ENCODE results near the gene GRIN1. TPM values are rescaled to one million over a fixed set of nuclear protein-coding genes. Genes with fewer than 3 reads are reported as not detected.

The GRIN1 gene
- polyA plus RNA-seq, 4 donors: 0.04 to 0.12 TPM; not detected in 2

DNA sequence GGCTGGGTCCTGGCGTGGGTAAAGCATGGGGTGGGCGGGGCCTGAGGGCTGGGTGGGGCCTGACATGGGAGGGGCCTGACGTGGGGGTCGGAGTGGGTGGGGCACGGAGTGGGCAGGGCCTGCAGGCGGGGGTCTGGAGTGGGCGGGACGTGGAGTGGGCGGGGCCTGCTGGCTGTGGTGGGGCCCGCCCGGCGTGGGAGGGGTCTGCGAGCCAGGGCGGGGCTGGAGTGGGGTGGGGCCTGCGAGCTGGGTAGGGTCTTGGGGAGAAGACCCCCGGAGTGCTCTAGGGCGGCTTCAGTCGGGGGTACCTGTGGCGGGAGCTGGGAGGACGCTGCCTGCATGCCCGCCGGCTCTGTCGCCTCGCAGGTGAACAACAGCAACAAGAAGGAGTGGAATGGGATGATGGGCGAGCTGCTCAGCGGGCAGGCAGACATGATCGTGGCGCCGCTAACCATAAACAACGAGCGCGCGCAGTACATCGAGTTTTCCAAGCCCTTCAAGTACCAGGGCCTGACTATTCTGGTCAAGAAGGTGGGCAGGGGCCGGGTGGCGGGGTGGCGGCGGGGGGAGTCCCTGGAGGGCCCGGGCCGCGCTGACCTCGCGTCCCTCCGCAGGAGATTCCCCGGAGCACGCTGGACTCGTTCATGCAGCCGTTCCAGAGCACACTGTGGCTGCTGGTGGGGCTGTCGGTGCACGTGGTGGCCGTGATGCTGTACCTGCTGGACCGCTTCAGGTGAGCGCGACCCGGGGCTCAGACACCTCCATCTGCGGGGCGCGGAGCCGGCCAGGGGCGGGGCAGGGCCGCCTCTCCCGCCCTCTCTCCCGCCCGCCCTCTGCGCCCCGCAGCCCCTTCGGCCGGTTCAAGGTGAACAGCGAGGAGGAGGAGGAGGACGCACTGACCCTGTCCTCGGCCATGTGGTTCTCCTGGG is 22.9 kb downstream of the GRIN1 start:
- DNase-seq (ENCODE audit: low read depth in 4 of 4, low spot score in 3 of 4): no peak

GRCh38 chr9:137162505-137163364 is 23.8 kb downstream of the GRIN1 start:
- DNase-seq (ENCODE audit: low read depth in 4 of 4, low spot score in 3 of 4): no peak

DNA sequence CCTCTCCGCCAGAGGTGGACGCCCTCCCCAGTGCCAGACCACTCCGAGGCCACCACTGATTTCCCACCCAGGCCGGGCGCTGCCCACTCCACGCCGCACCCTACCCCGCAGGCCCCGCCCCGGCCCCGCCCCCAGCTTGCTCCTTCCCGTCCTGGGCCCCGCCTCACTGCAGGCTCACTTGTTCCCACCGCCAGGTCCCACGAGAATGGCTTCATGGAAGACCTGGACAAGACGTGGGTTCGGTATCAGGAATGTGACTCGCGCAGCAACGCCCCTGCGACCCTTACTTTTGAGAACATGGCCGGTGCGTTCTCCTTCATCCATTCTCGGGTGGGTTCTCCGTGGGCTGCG is 24.4 kb downstream of the GRIN1 start:
- no peak for DNase-seq (ENCODE audit: low read depth in 4 of 4, low spot score in 3 of 4)

DNA sequence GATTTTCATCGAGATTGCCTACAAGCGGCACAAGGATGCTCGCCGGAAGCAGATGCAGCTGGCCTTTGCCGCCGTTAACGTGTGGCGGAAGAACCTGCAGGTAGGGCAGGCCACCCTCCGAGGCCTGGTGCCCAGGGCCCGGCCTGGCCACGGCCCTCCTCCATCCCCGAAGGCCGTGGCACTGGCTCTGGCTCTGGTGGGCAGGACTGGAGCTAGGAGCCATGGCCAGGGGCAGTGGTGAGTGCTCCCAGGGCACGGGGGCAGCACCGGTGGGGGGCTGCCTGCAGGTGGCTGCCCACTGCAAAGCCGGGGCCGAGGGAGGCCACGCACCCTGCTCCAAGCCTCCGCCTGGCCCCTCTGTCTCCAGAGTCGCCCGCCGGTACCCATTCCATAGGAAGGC is 24.9 kb downstream of the GRIN1 start:
- no peak for DNase-seq (ENCODE audit: low read depth in 4 of 4, low spot score in 3 of 4)

- no peak for DNase-seq (ENCODE audit: low read depth in 4 of 4, low spot score in 3 of 4)
These were observed 25.7 kb downstream of the GRIN1 start for GRCh38 chr9:137164370-137165249.

DNA sequence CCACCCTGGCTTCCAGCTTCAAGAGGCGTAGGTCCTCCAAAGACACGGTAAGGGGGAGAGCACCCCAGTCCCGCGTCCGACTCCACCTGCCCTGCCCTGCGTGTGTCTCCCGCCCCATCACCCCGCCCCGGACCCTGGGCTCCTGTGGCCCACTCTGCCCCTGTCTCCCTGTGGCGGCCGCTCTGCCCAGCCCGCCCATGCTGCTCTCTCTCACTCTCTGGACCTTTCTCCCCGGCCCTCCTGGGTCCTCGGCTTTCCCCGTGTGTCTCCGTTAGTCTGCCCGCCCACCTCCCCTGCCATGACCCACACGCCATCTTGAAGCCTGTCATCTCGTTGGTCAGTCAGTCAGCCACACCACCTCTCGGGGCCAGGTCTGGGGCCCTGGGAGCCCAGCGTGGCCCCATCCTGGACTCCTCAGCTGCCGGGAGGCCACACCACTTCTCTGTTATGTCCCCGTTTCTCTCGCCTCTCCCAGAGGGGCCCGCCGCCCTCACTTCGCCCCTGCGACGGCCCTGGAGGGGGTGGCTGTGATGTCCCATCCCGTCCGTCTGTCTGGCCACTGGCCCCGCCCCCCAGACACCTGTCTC is 26.4 kb downstream of the GRIN1 start:
- no peak for DNase-seq (ENCODE audit: low read depth in 4 of 4, low spot score in 3 of 4)

GRCh38 chr9:137166380-137167229 is 27.7 kb downstream of the GRIN1 start:
- DNase-seq (ENCODE audit: low read depth in 4 of 4, low spot score in 3 of 4): no peak

- DNase-seq (ENCODE audit: low read depth in 4 of 4, low spot score in 3 of 4): no peak
These were observed 28.4 kb downstream of the GRIN1 start for GRCh38 chr9:137167277-137167746.

- DNase-seq (ENCODE audit: low read depth in 4 of 4, low spot score in 3 of 4): no peak
These were observed 29.0 kb downstream of the GRIN1 start for GRCh38 chr9:137167747-137168572.

DNA sequence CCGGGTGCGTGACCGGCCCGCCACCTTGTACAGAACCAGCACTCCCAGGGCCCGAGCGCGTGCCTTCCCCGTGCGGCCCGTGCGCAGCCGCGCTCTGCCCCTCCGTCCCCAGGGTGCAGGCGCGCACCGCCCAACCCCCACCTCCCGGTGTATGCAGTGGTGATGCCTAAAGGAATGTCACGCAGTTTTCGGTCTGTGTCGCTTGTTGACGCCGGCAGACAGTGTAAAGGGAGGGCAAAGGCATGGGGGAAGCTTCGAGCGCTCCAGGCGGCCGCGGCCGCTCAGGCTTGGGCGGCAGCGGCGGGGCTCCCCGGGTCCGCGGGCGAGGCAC is 29.6 kb downstream of the GRIN1 start:
- DNase-seq (ENCODE audit: low read depth in 4 of 4, low spot score in 3 of 4): no peak

- peak in 2 of 4 donors; percentile 16 to 49 for DNase-seq (ENCODE audit: low read depth in 4 of 4, low spot score in 3 of 4)
These were observed 30.2 kb downstream of the GRIN1 start for GRCh38 chr9:137168904-137169856.

- DNase-seq (ENCODE audit: low read depth in 4 of 4, low spot score in 3 of 4): no peak
These were observed 31.0 kb downstream of the GRIN1 start, which contains the start of gene LRRC26 for GRCh38 chr9:137169896-137170358. Gene LRRC26 (minus strand): TSS chr9:137170051. CDS start chr9:137169943, 108 bp downstream.

GRCh38 chr9:137170486-137171148 is 31.7 kb downstream of the GRIN1 start:
- DNase-seq (ENCODE audit: low read depth in 4 of 4, low spot score in 3 of 4): no peak

DNA sequence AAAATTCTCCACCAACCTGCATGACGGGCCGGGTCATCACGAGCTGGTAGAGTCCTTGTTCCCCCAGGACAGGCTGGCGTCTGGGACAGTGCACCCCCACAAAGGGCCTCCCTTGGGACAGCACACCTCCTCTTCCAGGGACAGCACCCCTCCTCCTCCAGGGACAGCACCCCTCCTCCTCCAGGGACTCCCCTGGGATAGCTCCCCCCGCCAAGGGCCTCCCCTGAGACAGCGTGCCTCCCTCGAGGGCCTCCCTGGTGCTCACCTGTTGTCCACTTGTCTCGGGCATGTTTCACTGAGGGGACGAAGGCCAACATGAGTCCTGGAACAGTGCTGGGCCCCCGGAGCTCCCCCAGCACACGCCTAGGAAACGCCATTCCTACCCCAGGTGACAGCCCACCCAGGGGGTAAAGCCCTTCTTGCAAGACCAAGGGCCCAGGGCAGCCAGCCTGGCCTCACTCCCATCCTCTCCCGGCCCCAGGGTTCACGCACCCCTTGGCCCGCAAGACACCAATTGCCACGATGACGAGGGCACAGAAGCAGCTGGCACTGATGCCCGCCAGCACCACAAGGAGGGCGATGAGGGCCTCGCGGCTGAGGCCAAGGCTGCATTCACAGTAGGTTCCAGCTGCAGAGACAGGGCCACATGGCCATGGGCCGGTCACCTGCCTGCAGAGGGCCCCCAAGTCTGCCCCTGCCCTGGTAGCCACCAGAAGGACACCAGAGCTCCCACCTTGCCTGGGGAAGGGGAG is 32.4 kb downstream of the GRIN1 start:
- DNase-seq (ENCODE audit: low read depth in 4 of 4, low spot score in 3 of 4): no peak

DNA sequence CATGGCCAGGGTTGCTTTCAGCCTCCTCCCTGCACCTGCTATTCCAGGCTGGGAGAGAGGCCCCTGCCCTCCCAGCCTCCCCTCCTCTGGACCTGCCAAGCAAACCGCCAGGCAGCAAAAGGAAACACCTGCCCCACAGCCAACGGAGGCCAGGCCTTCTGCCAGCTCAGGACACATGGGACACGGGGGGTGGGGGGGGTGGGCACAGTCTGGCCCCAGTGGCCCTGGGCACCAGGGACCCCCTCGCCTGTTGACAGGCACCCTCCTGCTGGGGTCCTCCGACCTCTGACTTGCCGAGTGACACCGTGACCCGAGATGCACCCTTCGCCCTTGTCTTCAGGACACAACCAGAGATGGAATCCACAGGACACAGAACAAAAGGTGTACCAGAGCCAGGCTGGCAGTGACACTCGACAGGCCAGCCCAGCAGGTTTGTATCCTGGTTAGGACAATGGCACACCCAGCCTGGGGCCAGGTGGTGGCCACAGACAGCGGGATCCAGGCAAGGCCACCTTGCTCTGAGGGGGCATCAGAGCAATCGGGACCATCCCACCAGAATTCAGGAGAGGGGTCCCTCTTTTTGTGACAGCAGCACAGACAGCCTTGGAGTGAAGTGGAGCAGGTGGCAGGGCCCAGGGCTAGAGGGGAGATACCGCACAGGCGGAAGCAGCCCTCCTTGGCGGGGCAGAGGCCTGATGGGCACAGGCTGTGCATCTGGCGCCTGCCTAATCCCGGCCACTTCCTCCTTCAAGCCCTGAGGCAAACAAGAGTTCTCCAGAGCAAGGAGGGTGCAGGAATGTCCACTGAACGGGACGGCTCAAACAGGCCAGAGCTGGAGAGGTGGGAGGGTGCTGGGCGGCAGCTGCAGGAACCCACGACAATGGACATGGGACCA is 34.2 kb downstream of the GRIN1 start:
- DNase-seq (ENCODE audit: low read depth in 4 of 4, low spot score in 3 of 4): no peak

Measured in right renal pelvis (tissue), 4 donors.